Right renal pelvis (tissue), 4 donors: ENCODE data around the gene RER1. TPM values are rescaled to one million over a fixed set of nuclear protein-coding genes. Genes with fewer than 3 reads are reported as not detected.

ENCODE experiments used
- DNase-seq, 4 donors: peaks; one replicate each; pipeline ENCODE4 v3.0.0-alpha.2; 2013; ENCODE audit warnings: low read depth in 4 of 4, low spot score in 3 of 4, missing footprints in 1 of 4
- polyA plus RNA-seq, 4 donors: library from polyadenylated mRNA; unstranded; fragments of 120-200 nt; gene quantifications; one replicate each; pipeline ENCODE4 v1.2.1, GENCODE V29; 2013; ENCODE audit not compliant: insufficient read length in 4 of 4

The RER1 gene
- polyA plus RNA-seq, 4 donors, result 122 to 126 (median 125) TPM

- DNase-seq, result no peak
Measured at GRCh38 chr1:2353551-2354438, 37.8 kb upstream of the RER1 start.

- DNase-seq, result no peak
Measured at GRCh38 chr1:2354511-2355372, 36.9 kb upstream of the RER1 start.

GRCh38 chr1:2355373-2356261, 36.0 kb upstream of the RER1 start:
- DNase-seq, result no peak

- no peak for DNase-seq
Measured at GRCh38 chr1:2356401-2356800, 35.2 kb upstream of the RER1 start.

- no peak for DNase-seq
Measured at GRCh38 chr1:2356911-2357845, 34.5 kb upstream of the RER1 start.

DNA sequence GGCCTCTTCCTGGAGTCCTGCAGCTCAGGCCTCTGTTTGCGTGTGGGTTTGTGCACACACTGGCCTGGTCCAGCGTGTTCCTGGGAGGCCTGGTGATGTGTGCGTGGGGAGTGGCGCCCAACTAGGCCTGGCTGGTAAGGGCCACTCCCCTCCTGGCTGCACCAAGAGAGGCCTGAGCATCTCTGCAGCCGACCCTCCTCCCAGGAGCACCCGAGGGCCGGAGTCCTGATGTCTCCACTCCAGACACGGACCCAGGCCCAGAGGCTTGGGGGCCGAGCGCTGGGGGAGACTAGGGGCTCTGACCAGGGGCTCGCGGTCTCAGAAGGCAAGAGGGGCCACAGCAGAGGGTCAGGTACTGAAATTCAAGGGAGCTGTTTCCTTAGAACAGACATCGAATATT, 33.6 kb upstream of the RER1 start:
- DNase-seq, result no peak

- DNase-seq, result no peak
Measured at GRCh38 chr1:2358651-2359640, 32.7 kb upstream of the RER1 start.

GRCh38 chr1:2360588-2361364, 30.9 kb upstream of the RER1 start:
- no peak for DNase-seq

DNA sequence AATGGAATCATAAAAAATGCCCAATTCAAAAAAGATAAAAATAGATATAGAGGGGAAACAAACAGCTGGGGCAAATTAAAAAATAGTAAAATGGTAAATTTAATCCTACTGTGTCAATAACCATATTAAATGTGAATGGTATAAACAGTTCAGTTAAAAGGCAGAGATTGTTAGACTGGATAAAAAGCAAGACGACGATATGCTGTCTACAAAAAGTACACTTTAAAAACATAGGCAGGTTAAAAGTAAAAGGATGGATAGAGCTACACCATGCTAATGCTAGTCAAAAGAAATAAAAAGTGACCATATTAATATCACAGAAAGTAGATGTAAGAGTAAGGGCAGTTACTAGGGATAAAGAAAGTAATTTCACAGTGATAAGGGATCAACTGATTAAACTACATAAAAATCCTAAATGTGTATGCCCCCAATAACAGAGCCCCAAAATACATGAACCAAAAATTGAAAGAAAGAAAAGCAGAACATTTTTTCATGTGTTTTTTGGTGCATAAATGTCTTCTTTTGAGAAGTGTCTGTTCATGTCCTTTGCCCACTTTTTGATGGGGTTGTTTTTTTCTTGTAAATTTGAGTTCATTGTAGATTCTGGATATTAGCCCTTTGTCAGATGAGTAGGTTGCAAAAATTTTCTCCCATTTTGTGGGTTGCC, 27.7 kb upstream of the RER1 start:
- DNase-seq, result no peak

GRCh38 chr1:2368053-2368744, 23.4 kb upstream of the RER1 start:
- DNase-seq, result no peak

DNA sequence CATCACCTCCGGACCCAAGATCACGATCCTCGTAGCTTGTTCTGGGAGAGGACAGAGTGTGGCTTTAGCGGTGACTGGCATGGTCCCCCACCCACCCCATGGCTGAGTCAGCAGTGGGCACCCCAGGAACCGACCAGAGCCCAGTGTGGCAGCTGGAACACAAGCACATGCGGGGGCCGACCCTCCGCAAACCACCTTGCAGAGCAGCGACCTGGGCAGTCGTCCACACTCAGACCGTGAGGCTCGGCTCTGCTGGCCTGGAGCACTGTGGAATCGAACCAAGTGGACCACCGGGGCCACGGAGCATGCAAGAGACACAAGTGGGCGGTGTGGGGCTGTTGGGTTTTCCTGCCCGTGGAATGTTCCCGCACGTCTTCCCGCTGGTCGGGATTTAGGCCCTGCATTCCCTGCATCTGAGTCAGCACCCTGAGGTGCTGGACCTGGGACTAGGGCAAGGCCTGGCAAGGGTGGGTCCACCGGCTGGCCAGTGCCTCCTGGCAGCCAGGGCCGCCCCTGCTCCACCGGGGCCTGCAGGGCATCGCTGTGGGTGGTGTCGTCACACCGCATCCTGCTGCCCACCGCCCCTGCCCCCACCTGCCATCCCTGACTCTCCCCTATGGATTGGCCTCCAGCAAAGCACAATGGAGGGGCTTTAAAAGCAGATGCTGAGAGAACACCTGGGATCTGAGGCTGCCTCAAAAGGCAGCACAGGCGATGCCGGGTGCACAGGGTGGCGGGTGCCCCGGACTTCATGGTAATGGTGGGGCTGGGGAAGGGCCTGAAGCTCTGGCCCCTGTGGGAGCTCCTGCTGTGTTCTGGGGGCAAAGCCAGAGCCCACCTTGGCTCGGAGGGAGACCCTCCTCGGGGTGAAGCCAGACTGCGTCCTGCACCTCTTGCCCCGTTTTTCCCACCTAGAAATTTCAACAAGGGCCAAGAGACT, 18.8 kb upstream of the RER1 start:
- no peak for DNase-seq

DNA sequence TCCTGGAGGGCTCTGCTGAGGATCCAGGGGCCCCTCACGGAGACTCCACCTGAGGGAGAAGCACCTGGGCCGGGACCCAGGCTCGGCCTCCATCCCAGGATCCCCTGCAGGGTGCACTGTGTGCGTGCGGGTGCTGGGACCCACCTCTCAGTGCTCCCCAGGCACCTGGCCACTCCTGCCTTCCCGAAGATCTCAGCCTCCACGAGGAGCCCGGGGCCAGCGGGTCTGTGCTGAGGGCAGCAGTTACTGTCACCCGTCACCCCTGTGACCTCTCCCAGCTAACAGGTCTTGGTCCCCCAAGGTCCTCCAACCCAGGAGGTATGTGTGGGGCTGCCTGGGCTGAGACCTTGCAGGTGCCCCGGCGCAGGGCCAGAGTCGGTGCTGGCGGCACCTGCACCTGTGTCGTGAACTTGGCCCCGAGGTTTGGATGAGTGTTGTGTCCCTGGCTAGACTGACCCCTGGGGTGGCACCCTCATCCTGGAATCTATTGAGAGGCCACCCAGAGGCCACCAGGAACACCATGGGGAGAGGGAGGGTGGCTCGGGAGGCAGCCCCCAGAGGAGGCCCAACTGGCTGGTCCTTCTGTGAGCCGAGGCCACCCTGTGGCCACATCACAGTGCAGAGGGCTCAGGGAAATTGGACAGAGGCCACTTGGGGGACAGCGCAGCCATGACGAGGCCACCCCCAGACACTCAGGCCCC, 17.9 kb upstream of the RER1 start:
- no peak for DNase-seq

- DNase-seq, result no peak
Measured at GRCh38 chr1:2374252-2375155, 17.1 kb upstream of the RER1 start.
